DMS114 treated with DMSO at 0.1 percent for 48 hours (cell line): Measurements from ENCODE around the gene ETV3L.

Source experiments
- DNase-seq: peaks from one replicate; lab custom pipeline; 2025; ENCODE audit not compliant: unreplicated experiment; lab: John Stamatoyannopoulos, UW

The ETV3L gene

GRCh38 chr1:157132616-157133167, 33.1 kb upstream of the ETV3L start:
- DNase-seq: no peak

GRCh38 chr1:157132111-157132510, 32.5 kb upstream of the ETV3L start:
- DNase-seq: no peak

GRCh38 chr1:157131281-157131680, 31.7 kb upstream of the ETV3L start:
- no peak for DNase-seq

GRCh38 chr1:157124855-157125254, 25.2 kb upstream of the ETV3L start:
- DNase-seq: no peak

GRCh38 chr1:157119448-157119847, 19.8 kb upstream of the ETV3L start:
- DNase-seq: no peak

GRCh38 chr1:157119008-157119407, 19.4 kb upstream of the ETV3L start:
- no peak for DNase-seq

GRCh38 chr1:157117527-157118057, 18.0 kb upstream of the ETV3L start:
- DNase-seq: no peak

- DNase-seq: no peak
Observed at GRCh38 chr1:157116737-157117103, 17.1 kb upstream of the ETV3L start.

- DNase-seq: no peak
Observed at GRCh38 chr1:157115851-157116736, 16.5 kb upstream of the ETV3L start.

GRCh38 chr1:157115429-157115838, 15.8 kb upstream of the ETV3L start:
- DNase-seq: no peak

- DNase-seq: no peak
Observed at GRCh38 chr1:157114183-157115121, 14.8 kb upstream of the ETV3L start.

GRCh38 chr1:157113631-157114030, 14.0 kb upstream of the ETV3L start:
- DNase-seq: no peak

- DNase-seq: no peak
Observed at GRCh38 chr1:157113106-157113505, 13.5 kb upstream of the ETV3L start.

GRCh38 chr1:157112186-157112867, 12.7 kb upstream of the ETV3L start:
- no peak for DNase-seq

- no peak for DNase-seq
Observed at GRCh38 chr1:157111396-157112165, 12.0 kb upstream of the ETV3L start.

- DNase-seq: no peak
Observed at GRCh38 chr1:157110686-157111085, 11.1 kb upstream of the ETV3L start.

GRCh38 chr1:157110003-157110402, 10.4 kb upstream of the ETV3L start:
- no peak for DNase-seq

GRCh38 chr1:157108448-157108847, 8.8 kb upstream of the ETV3L start:
- DNase-seq: no peak

GRCh38 chr1:157107702-157108101, 8.1 kb upstream of the ETV3L start:
- DNase-seq: no peak

- no peak for DNase-seq
Observed at GRCh38 chr1:157106813-157107189, 7.2 kb upstream of the ETV3L start.
